Ovary (tissue), 9 donors: Measurements from ENCODE around the gene FICD. TPM values are rescaled to one million over a fixed set of nuclear protein-coding genes. Genes with fewer than 3 reads are reported as not detected.

Experiments used
- DNase-seq, 5 donors: peaks; one replicate each; pipeline ENCODE4 v3.0.0-alpha.2; 2019 to 2020
- H3K27ac ChIP-seq, 2 donors: fragments of 200-600 bp; one replicate each; pipeline versions ENCODE4 v1.5.1 to v1.8.0; 2019 to 2022
- H3K27me3 ChIP-seq: fragments of 200-600 bp; one replicate; pipeline ENCODE4 v1.8.0; 2022
- H3K36me3 ChIP-seq: fragments of 200-600 bp; sonication (generic); one replicate; pipeline ENCODE4 v1.5.1; 2019
- H3K4me1 ChIP-seq: one replicate; pipeline ENCODE4 v1.8.1; 2013; ENCODE audit warnings: mild to moderate bottlenecking, moderate library complexity; ENCODE audit not compliant: insufficient read depth
- H3K4me3 ChIP-seq: fragments of 200-600 bp; sonication (generic); one replicate; pipeline ENCODE4 v1.5.1; 2017
- H3K9me3 ChIP-seq, 2 donors: fragments of 200-600 bp in 1 of 2; sonication (generic) in 1 of 2; one replicate each; pipeline versions ENCODE4 v1.5.1 to v1.8.1; 2013 to 2019; ENCODE audit warnings: mild to moderate bottlenecking in 1 of 2, moderate library complexity in 1 of 2
- EP300 ChIP-seq: sonication (generic); formaldehyde crosslinking; IDR thresholded peaks from one replicate; pipeline ENCODE4 v1.6.1; 2017; ENCODE audit warnings: antibody characterized with exemption
- POLR2A ChIP-seq: fragments of 450-650 bp; IDR thresholded peaks from one replicate; pipeline ENCODE4 v1.6.1; 2017; ENCODE audit warnings: antibody characterized with exemption, mild to moderate bottlenecking, moderate library complexity
- WGBS, 3 donors: extraction: QIAGEN DNeasy Blood & Tissue Kit in 1 of 3; methylation state at CpG; one replicate each; pipeline versions ENCODE4 v1.1.5 to v1.1.7; 2013 to 2017; 5-methylcytosine and 5-hydroxymethylcytosine counted together
- intact Hi-C, 4 donors: fragments of 100-400 bp; cut with DNase I; formaldehyde crosslinking; loops; one replicate each; pipeline versions ENCODE4 v1.11.0 to v1.15.1; 2022 to 2023
- polyA plus RNA-seq, 2 donors: library from polyadenylated mRNA; stranded (reverse); fragments of 200-250 nt in 1 of 2; fragments of 350-450 nt in 1 of 2; fragmentation: Illumina TruSeq in 1 of 2; extraction: RNeasy Lipid Tissue Mini Kit (QIAGEN cat#74804) in 1 of 2; gene quantifications; one replicate each; pipeline ENCODE4 v1.2.3, GENCODE V29; 2013 to 2014
- total RNA-seq, 7 donors: library from RNA; depleted of rRNA in 2 of 7; stranded (reverse); fragments of >200 nt in 2 of 7; fragmentation: NEBNext Ultra II Directional in 3 of 7; extraction: Animal tissue kit (Norgen Biotek cat#: 25700) in 3 of 7; gene quantifications; one replicate each; pipeline versions ENCODE4 v1.1.0 to v1.2.4, GENCODE V29; 2016 to 2023
- TF ChIP-seq, protein P1 (sequence below), 3 donors: fragments of 450-650 bp in 2 of 3; fragments of 200-600 bp in 1 of 3; IDR thresholded peaks; one replicate each; pipeline versions ENCODE4 v1.5.1 to v1.8.0; 2016 to 2022; ENCODE audit warnings: antibody characterized with exemption in 3 of 3, mild to moderate bottlenecking in 1 of 3
- donor health status: DM: no; HTN: no; CAD: no; lungs with moderate emphysema.
- donor health status: DM: no; HTN: no; CAD: no.
- donor health status: Bipolar disorder and iron deficiency.
- donor health status: DM: yes; HTN: yes; CAD: no.
- donor health status: DM: no; HTN: no; CAD: no.
- donor health status: DM: yes; HTN: yes; CAD: no.

FICD gene
- total and polyA plus RNA-seq, 9 donors: 2.0 to 12.7 (median 6.0) TPM

DNA sequence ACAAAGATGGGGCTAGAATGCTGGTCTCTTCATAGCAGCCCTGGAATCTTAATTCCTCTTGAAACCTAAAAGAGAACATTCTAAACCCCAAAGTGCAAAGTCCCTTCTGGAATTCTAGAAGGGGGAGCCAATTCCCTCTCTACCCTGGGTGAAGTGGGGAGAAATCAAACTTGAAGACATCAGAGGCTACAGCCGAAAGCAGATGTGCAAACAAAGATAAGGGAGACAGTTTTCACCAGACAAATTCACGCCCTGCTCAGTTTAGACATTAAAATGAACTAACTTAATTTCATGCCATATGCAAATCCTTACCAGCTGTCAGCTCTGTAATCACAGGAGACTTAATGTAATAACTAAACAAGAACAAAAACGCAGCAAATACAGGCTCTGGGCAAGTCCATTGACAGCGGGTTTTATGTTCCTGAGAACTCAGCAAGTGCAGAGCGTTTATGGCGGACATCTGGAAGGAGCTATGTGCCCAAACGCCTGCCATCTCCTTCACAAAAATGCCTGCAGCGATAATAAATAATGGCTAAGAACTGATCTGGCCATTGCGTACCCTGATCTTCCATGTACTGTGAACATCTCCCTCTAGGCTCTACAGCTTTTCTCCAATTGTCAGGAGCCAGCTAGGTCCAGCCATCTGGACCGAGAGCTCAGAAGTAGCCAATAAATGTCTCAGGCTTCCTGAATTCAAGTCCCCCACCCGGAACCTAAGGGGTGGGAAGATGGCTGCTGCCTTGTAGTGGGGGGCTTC lies 19.1 kb upstream of the FICD start:
- Histone ChIP-seq H3K4me3 (no peak overlapping the region), H3K4me1 (no peaks in the 10 kb centered on the region), H3K27ac (no peak overlapping the region), H3K27me3 (no peaks in the 10 kb centered on the region), H3K36me3 (no peaks in the 10 kb centered on the region), H3K9me3 (no peaks in the 10 kb centered on the region)
- DNase-seq: no peak
- intact Hi-C loops: no loop called here
- 51 to 60% (median 52%) methylated on average over 11 of the region's 11 CpGs for WGBS, 3 donors
- TF ChIP-seq EP300: no peak
- TF ChIP-seq POLR2A: no peak
- TF ChIP-seq, protein P1, sequence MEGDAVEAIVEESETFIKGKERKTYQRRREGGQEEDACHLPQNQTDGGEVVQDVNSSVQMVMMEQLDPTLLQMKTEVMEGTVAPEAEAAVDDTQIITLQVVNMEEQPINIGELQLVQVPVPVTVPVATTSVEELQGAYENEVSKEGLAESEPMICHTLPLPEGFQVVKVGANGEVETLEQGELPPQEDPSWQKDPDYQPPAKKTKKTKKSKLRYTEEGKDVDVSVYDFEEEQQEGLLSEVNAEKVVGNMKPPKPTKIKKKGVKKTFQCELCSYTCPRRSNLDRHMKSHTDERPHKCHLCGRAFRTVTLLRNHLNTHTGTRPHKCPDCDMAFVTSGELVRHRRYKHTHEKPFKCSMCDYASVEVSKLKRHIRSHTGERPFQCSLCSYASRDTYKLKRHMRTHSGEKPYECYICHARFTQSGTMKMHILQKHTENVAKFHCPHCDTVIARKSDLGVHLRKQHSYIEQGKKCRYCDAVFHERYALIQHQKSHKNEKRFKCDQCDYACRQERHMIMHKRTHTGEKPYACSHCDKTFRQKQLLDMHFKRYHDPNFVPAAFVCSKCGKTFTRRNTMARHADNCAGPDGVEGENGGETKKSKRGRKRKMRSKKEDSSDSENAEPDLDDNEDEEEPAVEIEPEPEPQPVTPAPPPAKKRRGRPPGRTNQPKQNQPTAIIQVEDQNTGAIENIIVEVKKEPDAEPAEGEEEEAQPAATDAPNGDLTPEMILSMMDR (IDR thresholded peaks at IDR 0.05): no peak

DNA sequence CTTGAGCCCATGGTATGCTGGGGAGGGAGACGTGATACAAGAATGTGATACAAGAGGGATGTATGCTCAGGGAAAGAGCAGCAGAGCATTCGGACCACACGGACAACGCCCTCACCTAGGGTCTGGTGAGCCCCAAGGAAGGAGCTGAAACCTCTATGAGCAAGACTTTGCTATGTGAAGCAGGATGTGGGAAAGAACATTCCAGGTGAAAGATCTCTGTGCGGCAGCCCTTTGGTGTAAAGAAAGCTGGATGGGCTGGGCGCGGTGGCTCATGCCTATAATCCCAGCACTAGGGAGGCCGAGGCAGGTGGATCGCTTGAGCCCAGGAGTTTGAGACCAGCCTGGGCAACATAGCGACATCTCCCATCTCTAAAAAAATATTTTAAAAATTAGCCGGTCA lies 16.9 kb upstream of the FICD start:
- no peaks in the 10 kb centered on the region for H3K9me3 ChIP-seq
- no peaks in the 10 kb centered on the region for H3K36me3 ChIP-seq
- TF ChIP-seq POLR2A (no peak), EP300 (no peak)
- TF ChIP-seq, protein P1 (IDR thresholded peaks at IDR 0.05): no peak
- no peak overlapping the region for H3K4me3 ChIP-seq
- no peaks in the 10 kb centered on the region for H3K27me3 ChIP-seq
- H3K27ac ChIP-seq: no peak overlapping the region
- H3K4me1 ChIP-seq: no peaks in the 10 kb centered on the region
- no peak for DNase-seq
- 77 to 84% (median 84%) methylated on average over 11 of the region's 11 CpGs for whole genome bisulfite sequencing, 3 donors
- intact Hi-C loops: no loop called here

DNA sequence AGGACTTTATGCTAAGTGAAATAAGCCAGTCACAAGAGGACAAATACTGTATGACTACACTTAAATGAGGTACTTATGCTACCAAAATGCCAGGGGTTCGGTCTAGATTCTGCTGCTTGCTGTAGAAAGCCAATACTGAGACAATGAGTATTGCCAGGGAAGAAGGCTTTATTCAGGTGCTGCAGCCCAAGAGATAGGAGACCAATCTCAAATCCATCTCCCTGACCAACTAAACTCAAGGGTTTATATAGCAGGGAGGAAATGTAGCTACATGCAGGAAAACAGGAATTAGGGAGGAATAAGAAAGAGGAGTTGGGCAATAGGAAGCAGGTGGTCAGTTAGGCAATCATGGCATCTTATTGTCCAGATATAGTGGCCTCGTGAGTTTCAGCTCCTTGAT lies 12.2 kb upstream of the FICD start:
- WGBS, 3 donors: 53 to 74% (median 65%) methylated on average over 2 of the region's 2 CpGs

DNA sequence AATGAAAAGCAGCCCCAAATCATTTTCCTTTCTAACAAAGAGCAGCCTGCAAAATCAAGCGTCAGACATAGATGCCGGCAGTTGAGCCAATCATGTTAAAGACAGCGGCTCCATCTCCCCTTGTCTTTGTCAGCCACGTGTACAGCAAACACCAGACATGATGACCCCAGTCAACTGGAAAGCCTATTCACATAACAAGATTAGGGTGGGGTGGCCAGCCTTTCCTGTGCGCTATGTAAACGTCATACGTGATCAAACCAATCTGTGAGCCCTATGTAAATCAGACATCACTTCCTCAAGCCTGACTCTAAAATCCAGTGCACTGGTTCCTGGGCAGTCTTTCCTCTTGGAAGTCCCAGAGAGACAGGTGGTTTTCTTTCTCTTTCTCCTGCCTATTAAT lies 9.9 kb upstream of the FICD start:
- TF ChIP-seq, protein P1 (IDR thresholded peaks at IDR 0.05): no peak
- TF ChIP-seq EP300 (no peak), POLR2A (no peak)
- Histone ChIP-seq H3K4me3 (no peak overlapping the region), H3K9me3 (no peaks in the 10 kb centered on the region), H3K27ac (no peak overlapping the region), H3K4me1 (no peaks in the 10 kb centered on the region), H3K27me3 (no peaks in the 10 kb centered on the region), H3K36me3 (no peaks in the 10 kb centered on the region)
- no peak for DNase-seq
- intact Hi-C loops: no loop called here
- 76 to 85% (median 78%) methylated on average over 7 of the region's 7 CpGs for WGBS, 3 donors

More for the DNA sequence above, 12.2 kb upstream of the FICD start:
- no peaks in the 10 kb centered on the region for H3K27me3 ChIP-seq
- no peak overlapping the region for H3K27ac ChIP-seq
- no peak for DNase-seq
- H3K4me3 ChIP-seq: no peak overlapping the region
- no peaks in the 10 kb centered on the region for H3K36me3 ChIP-seq
- H3K9me3 ChIP-seq: no peaks in the 10 kb centered on the region
- no peaks in the 10 kb centered on the region for H3K4me1 ChIP-seq
- intact Hi-C loops: loop anchor here in 1 of 4 donors (5.0 kb wide), 1 partner anchor 516 kb away; no protein-coding TSS in a partner anchor
- TF ChIP-seq POLR2A (no peak), EP300 (no peak)
- TF ChIP-seq, protein P1 (IDR thresholded peaks at IDR 0.05): no peak
